Vagina (tissue), 2 donors: ENCODE results near the gene C1orf21. TPM values are rescaled to one million over a fixed set of nuclear protein-coding genes. Genes with fewer than 3 reads are reported as not detected.

Experiments
- DNase-seq, 2 donors: peaks; one replicate each; pipeline ENCODE4 v3.0.0-alpha.2; 2017; ENCODE audit errors: extremely low spot score in 2 of 2
- H3K27ac ChIP-seq: fragments of 200-600 bp; sonication (generic); one replicate; pipeline ENCODE4 v1.5.1; 2019
- H3K27me3 ChIP-seq: fragments of 200-600 bp; sonication (generic); one replicate; pipeline ENCODE4 v1.5.1; 2019
- H3K36me3 ChIP-seq, 2 donors: fragments of 200-600 bp; sonication (generic); one replicate each; pipeline ENCODE4 v1.5.1; 2017 to 2019
- H3K4me1 ChIP-seq: fragments of 200-600 bp; sonication (generic); one replicate; pipeline ENCODE4 v1.5.1; 2019
- H3K4me3 ChIP-seq, 2 donors: fragments of 200-600 bp; sonication (generic); 1 replicate in 1 of 2; 2 replicates in 1 of 2; pipeline ENCODE4 v1.5.1; 2016 to 2019
- H3K9me3 ChIP-seq: fragments of 200-600 bp; sonication (generic); one replicate; pipeline ENCODE4 v1.5.1; 2019
- CTCF ChIP-seq, 3 experiments: fragments of 450-650 bp in 2 of 3; fragments of 200-600 bp in 1 of 3; sonication (generic) in 1 of 3; IDR thresholded peaks; one replicate each; pipeline ENCODE4 v1.5.1; 2017 to 2019; ENCODE audit warnings: antibody characterized with exemption in 3 of 3, mild to moderate bottlenecking in 2 of 3, moderate library complexity in 2 of 3
- POLR2A ChIP-seq, 2 donors: fragments of 450-650 bp; IDR thresholded peaks; one replicate each; pipeline ENCODE4 v1.6.1; 2017; ENCODE audit warnings: antibody characterized with exemption in 2 of 2, mild to moderate bottlenecking in 2 of 2, moderate library complexity in 2 of 2
- POLR2AphosphoS5 ChIP-seq, 2 donors: sonication (generic); formaldehyde crosslinking; IDR thresholded peaks; one replicate each; pipeline ENCODE4 v1.9.0; 2017; ENCODE audit warnings: antibody characterized with exemption in 2 of 2, mild to moderate bottlenecking in 2 of 2, low read depth in 1 of 2; ENCODE audit not compliant: insufficient read depth in 1 of 2
- intact Hi-C: fragments of 100-400 bp; cut with DNase I; formaldehyde crosslinking; loops from one replicate; pipeline ENCODE4 v1.15.1; 2023
- total RNA-seq: library from RNA; depleted of rRNA; stranded (reverse); fragments of >200 nt; gene quantifications from one replicate; pipeline ENCODE4 v1.2.3, GENCODE V29; 2016

Gene C1orf21
- total RNA-seq, 1 donor from 2014 or later: 24.1 TPM

GRCh38 chr1:184365699-184366098 lies 21.1 kb upstream of the C1orf21 start:
- no peak overlapping the region for H3K27ac ChIP-seq
- DNase-seq: no peak
- H3K9me3 ChIP-seq: no peaks in the 10 kb centered on the region
- H3K4me1 ChIP-seq: peaks cover 14% of the 10 kb centered on the region
- TF ChIP-seq POLR2A (IDR thresholded peaks at IDR 0.05) (no peak), CTCF (IDR thresholded peaks at IDR 0.05) (no peak), POLR2AphosphoS5 (IDR thresholded peaks at IDR 0.05; ENCODE audit: insufficient read depth in 1 of 2, low read depth in 1 of 2) (no peak)
- H3K27me3 ChIP-seq: no peaks in the 10 kb centered on the region
- intact Hi-C loops: no loop called here
- H3K4me3 ChIP-seq: no peak overlapping the region
- H3K36me3 ChIP-seq: no peaks in the 10 kb centered on the region

GRCh38 chr1:184366997-184367396 lies 19.8 kb upstream of the C1orf21 start:
- Histone ChIP-seq H3K9me3 (no peaks in the 10 kb centered on the region), H3K36me3 (no peaks in the 10 kb centered on the region), H3K4me3 (no peak overlapping the region), H3K27ac (no peak overlapping the region), H3K27me3 (no peaks in the 10 kb centered on the region), H3K4me1 (peaks cover 14% of the 10 kb centered on the region)
- no peak for DNase-seq
- TF ChIP-seq POLR2AphosphoS5 (IDR thresholded peaks at IDR 0.05; ENCODE audit: insufficient read depth in 1 of 2, low read depth in 1 of 2) (no peak), POLR2A (IDR thresholded peaks at IDR 0.05) (no peak), CTCF (IDR thresholded peaks at IDR 0.05) (no peak)
- intact Hi-C loops: no loop called here

GRCh38 chr1:184367427-184368038 lies 19.3 kb upstream of the C1orf21 start:
- intact Hi-C loops: no loop called here
- no peak overlapping the region for H3K4me3 ChIP-seq
- H3K27ac ChIP-seq: no peak overlapping the region

GRCh38 chr1:184368354-184368753 lies 18.5 kb upstream of the C1orf21 start:
- no peaks in the 10 kb centered on the region for H3K27me3 ChIP-seq
- intact Hi-C loops: no loop called here
- no peak for DNase-seq
- H3K9me3 ChIP-seq: no peaks in the 10 kb centered on the region
- H3K36me3 ChIP-seq: no peaks in the 10 kb centered on the region
- H3K4me3 ChIP-seq: no peak overlapping the region
- no peak overlapping the region for H3K27ac ChIP-seq
- no peak for TF ChIP-seq POLR2AphosphoS5 (IDR thresholded peaks at IDR 0.05; ENCODE audit: insufficient read depth in 1 of 2, low read depth in 1 of 2)
- no peak for TF ChIP-seq POLR2A (IDR thresholded peaks at IDR 0.05)
- TF ChIP-seq CTCF (IDR thresholded peaks at IDR 0.05): no peak
- peaks cover 6% of the 10 kb centered on the region for H3K4me1 ChIP-seq

More at GRCh38 chr1:184367427-184368038, 19.3 kb upstream of the C1orf21 start:
- Histone ChIP-seq H3K36me3 (no peaks in the 10 kb centered on the region), H3K9me3 (no peaks in the 10 kb centered on the region), H3K4me1 (peaks cover 14% of the 10 kb centered on the region), H3K27me3 (no peaks in the 10 kb centered on the region)
- TF ChIP-seq POLR2AphosphoS5 (IDR thresholded peaks at IDR 0.05; ENCODE audit: insufficient read depth in 1 of 2, low read depth in 1 of 2): no peak
- TF ChIP-seq CTCF (IDR thresholded peaks at IDR 0.05): no peak
- TF ChIP-seq POLR2A (IDR thresholded peaks at IDR 0.05): no peak
- no peak for DNase-seq

- H3K9me3 ChIP-seq: no peaks in the 10 kb centered on the region
- no peaks in the 10 kb centered on the region for H3K27me3 ChIP-seq
- H3K27ac ChIP-seq: no peak overlapping the region
- H3K36me3 ChIP-seq: no peaks in the 10 kb centered on the region
- H3K4me3 ChIP-seq: no peak overlapping the region
- DNase-seq: no peak
- intact Hi-C loops: no loop called here
- H3K4me1 ChIP-seq: no peaks in the 10 kb centered on the region
- TF ChIP-seq POLR2A (IDR thresholded peaks at IDR 0.05) (no peak), CTCF (IDR thresholded peaks at IDR 0.05) (no peak), POLR2AphosphoS5 (IDR thresholded peaks at IDR 0.05; ENCODE audit: insufficient read depth in 1 of 2, low read depth in 1 of 2) (no peak)
Measured at GRCh38 chr1:184370850-184371249, 16.0 kb upstream of the C1orf21 start.
